PC-9 (cell line): ENCODE results near the gene HAGH. TPM values are rescaled to one million over a fixed set of nuclear protein-coding genes. Genes with fewer than 3 reads are reported as not detected.

Experiments
- BruUV-seq: library from RNA; stranded (reverse); fragments of 400-500 nt; replicated peaks from 2 replicates; lab custom pipeline; 2021; lab: Mats Ljungman, UMichigan
- CTCF ChIA-PET: fragments of 300-600 bp; sonication (Branson Sonifier 250); formaldehyde crosslinking; loops from one replicate; lab custom pipeline; 2022; ENCODE audit warnings: antibody characterized with exemption; lab: Charles Lee
- POLR2A ChIA-PET: fragments of 300-600 bp; sonication (Branson Sonifier 250); formaldehyde crosslinking; loops from one replicate; lab custom pipeline; 2022; ENCODE audit warnings: antibody characterized with exemption; ENCODE audit not compliant: unreplicated experiment; lab: Charles Lee
- DNase-seq, 2 experiments: peaks; one replicate each; pipeline versions ENCODE4 v3.0.0 to v3.0.0-alpha.2; 2015 to 2022; ENCODE audit warnings: mixed read lengths in 1 of 2
- H2AFZ ChIP-seq: fragments of 200-600 bp; sonication (generic); 2 replicates; pipeline ENCODE4 v1.8.1; 2017; ENCODE audit warnings: antibody characterized with exemption
- H3F3A ChIP-seq: fragments of 200-600 bp; sonication (generic); 2 replicates; pipeline ENCODE4 v1.8.1; 2017; ENCODE audit warnings: antibody characterized with exemption, mild to moderate bottlenecking, low read depth; ENCODE audit not compliant: insufficient read depth
- H3K27ac ChIP-seq: fragments of 200-600 bp; sonication (generic); 2 replicates; pipeline ENCODE4 v1.6.1; 2016; ENCODE audit warnings: mixed run types
- H3K27me3 ChIP-seq: fragments of 200-600 bp; sonication (generic); 2 replicates; pipeline ENCODE4 v1.6.1; 2016; ENCODE audit warnings: low read depth, mixed run types; ENCODE audit not compliant: insufficient read depth
- H3K36me3 ChIP-seq: fragments of 200-600 bp; sonication (generic); 2 replicates; pipeline ENCODE4 v1.6.1; 2016; ENCODE audit warnings: low read depth, mixed run types
- H3K4me1 ChIP-seq: fragments of 200-600 bp; sonication (generic); replicated peaks from 2 replicates; pipeline ENCODE4 v1.6.1; 2016; ENCODE audit warnings: mixed run types; ENCODE audit not compliant: insufficient read depth
- H3K4me2 ChIP-seq: fragments of 200-600 bp; sonication (generic); 2 replicates; pipeline ENCODE4 v1.6.1; 2017; ENCODE audit warnings: mixed run types
- H3K4me3 ChIP-seq: fragments of 200-600 bp; sonication (generic); 2 replicates; pipeline ENCODE4 v1.6.1; 2016; ENCODE audit warnings: mixed run types
- H3K79me2 ChIP-seq: fragments of 200-600 bp; sonication (generic); 2 replicates; pipeline ENCODE4 v1.6.1; 2017; ENCODE audit warnings: low read depth, mixed run types
- H3K9me2 ChIP-seq: fragments of 200-600 bp; sonication (generic); 2 replicates; pipeline ENCODE4 v1.8.1; 2017; ENCODE audit warnings: mild to moderate bottlenecking; ENCODE audit not compliant: insufficient read depth
- H3K9me3 ChIP-seq: fragments of 200-600 bp; sonication (generic); 2 replicates; pipeline ENCODE4 v1.8.1; 2016; ENCODE audit warnings: low read depth; ENCODE audit not compliant: insufficient read depth
- H4K20me1 ChIP-seq: fragments of 200-600 bp; sonication (generic); 2 replicates; pipeline ENCODE4 v1.8.1; 2017; ENCODE audit not compliant: insufficient read depth
- EZH2 ChIP-seq: fragments of 200-600 bp; sonication (generic); IDR thresholded peaks from 2 replicates; pipeline ENCODE4 v1.8.0; 2017; ENCODE audit warnings: antibody characterized with exemption, low read depth
- intact Hi-C: fragments of 100-400 bp; cut with micrococcal nuclease; formaldehyde crosslinking; loops from one replicate; pipeline ENCODE4 v1.10.0; 2022; ENCODE audit not compliant: unreplicated experiment
- total RNA-seq: library from RNA; stranded (reverse); gene quantifications from 2 replicates; pipeline ENCODE4 v1.2.3, GENCODE V29; 2021
- TF ChIP-seq, protein P1 (sequence below): fragments of 200-600 bp; sonication (generic); conservative IDR thresholded peaks from 2 replicates; pipeline ENCODE4 v1.6.1; 2017; ENCODE audit warnings: mixed run types, antibody characterized with exemption, mild to moderate bottlenecking, moderate library complexity

Gene HAGH
- total RNA-seq, 1 experiment from 2014 or later = 51.8 TPM

GRCh38 chr16:1791943-1792812 is 34.4 kb downstream of the HAGH start:
- H4K20me1 ChIP-seq = no peaks in the 10 kb centered on the region
- H3K4me1 ChIP-seq = no peaks in the 10 kb centered on the region
- no peaks in the 10 kb centered on the region for H3F3A ChIP-seq
- no peaks in the 10 kb centered on the region for H3K36me3 ChIP-seq
- no peak overlapping the region for H3K4me3 ChIP-seq
- BruUV-seq = no TSS peak
- no peaks in the 10 kb centered on the region for H3K9me3 ChIP-seq
- no peak for TF ChIP-seq EZH2
- TF ChIP-seq, protein P1, sequence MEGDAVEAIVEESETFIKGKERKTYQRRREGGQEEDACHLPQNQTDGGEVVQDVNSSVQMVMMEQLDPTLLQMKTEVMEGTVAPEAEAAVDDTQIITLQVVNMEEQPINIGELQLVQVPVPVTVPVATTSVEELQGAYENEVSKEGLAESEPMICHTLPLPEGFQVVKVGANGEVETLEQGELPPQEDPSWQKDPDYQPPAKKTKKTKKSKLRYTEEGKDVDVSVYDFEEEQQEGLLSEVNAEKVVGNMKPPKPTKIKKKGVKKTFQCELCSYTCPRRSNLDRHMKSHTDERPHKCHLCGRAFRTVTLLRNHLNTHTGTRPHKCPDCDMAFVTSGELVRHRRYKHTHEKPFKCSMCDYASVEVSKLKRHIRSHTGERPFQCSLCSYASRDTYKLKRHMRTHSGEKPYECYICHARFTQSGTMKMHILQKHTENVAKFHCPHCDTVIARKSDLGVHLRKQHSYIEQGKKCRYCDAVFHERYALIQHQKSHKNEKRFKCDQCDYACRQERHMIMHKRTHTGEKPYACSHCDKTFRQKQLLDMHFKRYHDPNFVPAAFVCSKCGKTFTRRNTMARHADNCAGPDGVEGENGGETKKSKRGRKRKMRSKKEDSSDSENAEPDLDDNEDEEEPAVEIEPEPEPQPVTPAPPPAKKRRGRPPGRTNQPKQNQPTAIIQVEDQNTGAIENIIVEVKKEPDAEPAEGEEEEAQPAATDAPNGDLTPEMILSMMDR = no peak
- intact Hi-C loops = no loop called here
- H3K9me2 ChIP-seq = no peaks in the 10 kb centered on the region
- no peak overlapping the region for H2AFZ ChIP-seq
- no peaks in the 10 kb centered on the region for H3K79me2 ChIP-seq
- no peak overlapping the region for H3K4me2 ChIP-seq
- ChIA-PET POLR2A (interaction anchor here (0.7 kb wide), 1 partner anchor 86 kb away, joined by 17 read pairs; no protein-coding TSS in a partner anchor), CTCF (no interaction called here)
- no peak overlapping the region for H3K27ac ChIP-seq
- no peaks in the 10 kb centered on the region for H3K27me3 ChIP-seq
- no peak for DNase-seq

DNA sequence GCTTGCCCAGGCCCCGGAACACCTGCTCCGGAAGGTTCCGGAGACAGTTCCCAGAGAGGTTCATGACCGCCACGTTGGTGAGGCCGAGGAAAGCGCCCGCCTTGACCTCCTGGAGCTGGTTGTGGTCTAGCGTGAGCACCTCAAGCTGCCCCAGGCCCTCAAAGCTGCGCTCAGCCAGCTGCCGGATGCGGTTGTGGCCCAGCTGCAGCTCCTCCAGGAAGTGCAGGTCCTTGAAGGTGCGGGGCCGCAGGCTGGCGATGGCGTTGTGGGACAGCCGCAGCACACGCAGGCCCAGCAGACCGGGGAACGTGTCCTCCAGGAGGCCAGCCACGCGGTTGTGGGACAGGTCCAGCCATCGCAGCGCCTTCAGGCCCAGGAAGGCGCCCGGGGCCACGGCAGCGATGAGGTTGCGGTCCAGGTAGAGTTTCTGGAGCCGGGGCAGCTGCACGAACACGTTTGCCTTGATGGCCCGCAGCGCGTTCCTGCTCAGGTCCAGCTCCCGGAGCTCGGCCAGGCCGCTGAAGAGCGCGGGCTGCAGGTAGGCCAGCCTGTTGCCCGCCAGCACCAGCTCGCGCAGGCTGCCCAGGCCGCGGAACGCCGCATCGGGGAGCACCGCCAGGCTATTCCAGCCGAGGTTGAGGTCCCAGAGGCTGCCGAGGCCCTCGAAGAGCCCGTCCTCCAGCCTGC is 35.2 kb downstream of the HAGH start:
- Histone ChIP-seq H3K27ac (no peak overlapping the region), H3F3A (no peaks in the 10 kb centered on the region), H3K27me3 (no peaks in the 10 kb centered on the region), H3K79me2 (peaks cover 2% of the 10 kb centered on the region; the same call in 1 of the 2 replicates), H4K20me1 (no peaks in the 10 kb centered on the region), H3K4me3 (no peak overlapping the region), H3K9me3 (no peaks in the 10 kb centered on the region), H3K4me2 (no peak overlapping the region), H3K9me2 (no peaks in the 10 kb centered on the region), H2AFZ (no peak overlapping the region), H3K4me1 (no peaks in the 10 kb centered on the region), H3K36me3 (no peaks in the 10 kb centered on the region)
- intact Hi-C loops = no loop called here
- TF ChIP-seq, protein P1 = no peak
- TF ChIP-seq EZH2 = no peak
- BruUV-seq = no TSS peak
- ChIA-PET POLR2A (interaction anchor here (0.7 kb wide), 1 partner anchor 85 kb away, joined by 17 read pairs; no protein-coding TSS in a partner anchor), CTCF (no interaction called here)
- no peak for DNase-seq

DNA sequence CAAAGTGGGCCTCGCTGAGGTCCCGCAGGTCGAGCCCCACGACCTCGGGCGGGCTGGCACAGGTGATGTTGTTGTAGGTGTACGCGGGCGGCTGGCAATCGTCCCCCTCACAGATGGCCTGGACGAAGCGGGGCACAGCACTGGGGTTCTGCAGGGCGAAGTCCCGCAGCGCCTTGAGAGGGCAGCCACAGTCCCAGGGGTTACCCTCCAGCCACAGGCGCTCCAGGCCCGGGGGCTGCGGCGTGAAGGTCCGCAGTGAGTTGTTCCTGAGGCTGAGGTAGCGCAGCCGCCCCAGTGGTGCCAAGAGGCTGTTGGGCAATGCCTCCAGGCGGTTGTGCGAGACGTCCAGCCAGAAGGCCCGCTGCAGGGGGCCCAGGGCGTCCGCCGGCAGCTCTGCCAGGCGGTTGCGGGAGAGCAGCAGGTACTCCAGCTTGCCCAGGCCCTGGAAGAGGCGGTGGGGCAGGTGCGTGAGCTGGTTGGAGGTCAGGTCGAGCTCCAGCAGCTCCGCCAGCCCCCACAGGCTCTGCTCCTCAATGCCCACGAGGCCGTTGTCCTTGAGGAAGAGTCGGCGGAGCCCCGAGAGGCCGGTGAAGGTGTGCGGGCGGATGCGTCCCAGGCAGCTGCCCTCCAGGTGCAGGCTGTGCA is 35.9 kb downstream of the HAGH start:
- Histone ChIP-seq H3K9me2 (no peaks in the 10 kb centered on the region), H3K9me3 (no peaks in the 10 kb centered on the region), H3K36me3 (no peaks in the 10 kb centered on the region), H3K4me2 (no peak overlapping the region), H3F3A (no peaks in the 10 kb centered on the region), H3K27me3 (no peaks in the 10 kb centered on the region), H3K4me1 (no peaks in the 10 kb centered on the region), H4K20me1 (peaks cover 5% of the 10 kb centered on the region; the same call in 1 of the 2 replicates), H3K4me3 (no peak overlapping the region), H2AFZ (no peak overlapping the region), H3K27ac (no peak overlapping the region), H3K79me2 (peaks cover 7% of the 10 kb centered on the region; the same call in 1 of the 2 replicates)
- ChIA-PET POLR2A (no interaction called here), CTCF (no interaction called here)
- BruUV-seq = no TSS peak
- intact Hi-C loops = no loop called here
- no peak for DNase-seq
- TF ChIP-seq, protein P1 = no peak
- TF ChIP-seq EZH2 = no peak
